H9 (cell line): ENCODE results near the gene CRISPLD2. TPM values are rescaled to one million over a fixed set of nuclear protein-coding genes. Genes with fewer than 3 reads are reported as not detected.

Source experiments
- DNase-seq: peaks from one replicate; pipeline ENCODE4 v3.0.0-alpha.2; 2017
- H2AFZ ChIP-seq: one replicate; pipeline ENCODE4 v1.6.1; 2013; ENCODE audit warnings: mild to moderate bottlenecking, low read length, control low read depth, moderate library complexity
- H2AK5ac ChIP-seq: 2 replicates; pipeline ENCODE4 v1.6.1; 2013; ENCODE audit warnings: low read length, control low read depth, mixed read lengths; ENCODE audit not compliant: insufficient read length
- H2BK120ac ChIP-seq: one replicate; pipeline ENCODE4 v1.6.1; 2013; ENCODE audit warnings: low read depth, mild to moderate bottlenecking, low read length, control low read depth, inconsistent platforms; ENCODE audit not compliant: poor library complexity, severe bottlenecking
- H2BK12ac ChIP-seq: 2 replicates; pipeline ENCODE4 v1.6.1; 2013; ENCODE audit warnings: low read length, control low read depth, mixed read lengths, low read depth; ENCODE audit not compliant: insufficient read length
- H2BK15ac ChIP-seq: 2 replicates; pipeline ENCODE4 v1.6.1; 2013; ENCODE audit warnings: low read depth, low read length, control low read depth
- H2BK20ac ChIP-seq: one replicate; pipeline ENCODE4 v1.6.1; 2013; ENCODE audit warnings: low read depth, mild to moderate bottlenecking, low read length, control low read depth, inconsistent platforms; ENCODE audit not compliant: poor library complexity, severe bottlenecking
- H2BK5ac ChIP-seq: 2 replicates; pipeline ENCODE4 v1.6.1; 2013; ENCODE audit warnings: low read length, control low read depth, mixed read lengths; ENCODE audit not compliant: insufficient read length
- H3K14ac ChIP-seq: 2 replicates; pipeline ENCODE4 v1.6.1; 2013; ENCODE audit warnings: low read length, control low read depth; ENCODE audit not compliant: insufficient read depth
- H3K18ac ChIP-seq: 2 replicates; pipeline ENCODE4 v1.6.1; 2013; ENCODE audit warnings: low read depth, mild to moderate bottlenecking, mixed read lengths, low read length, control low read depth; ENCODE audit not compliant: insufficient read length
- H3K23ac ChIP-seq: 2 replicates; pipeline ENCODE4 v1.6.1; 2013; ENCODE audit warnings: low read length, control low read depth, mixed read lengths, low read depth; ENCODE audit not compliant: insufficient read length
- H3K23me2 ChIP-seq: 2 replicates; pipeline ENCODE4 v1.6.1; 2013; ENCODE audit warnings: low read depth, mild to moderate bottlenecking, mixed read lengths, low read length, control low read depth; ENCODE audit not compliant: insufficient read length, poor library complexity, severe bottlenecking
- H3K27ac ChIP-seq: 2 replicates; pipeline ENCODE4 v1.5.1; 2013; ENCODE audit warnings: low read length, control low read depth, mixed read lengths, low read depth; ENCODE audit not compliant: insufficient read length
- H3K27me3 ChIP-seq: 2 replicates; pipeline ENCODE4 v1.6.1; 2013; ENCODE audit warnings: low read length, control low read depth, inconsistent platforms; ENCODE audit not compliant: insufficient read depth
- H3K4ac ChIP-seq: 2 replicates; pipeline ENCODE4 v1.6.1; 2013; ENCODE audit warnings: low read depth, mild to moderate bottlenecking, control low read depth, inconsistent platforms, low read length, moderate library complexity
- H3K4me1 ChIP-seq: 2 replicates; pipeline ENCODE4 v1.6.1; 2013; ENCODE audit warnings: low read length, control low read depth, inconsistent platforms; ENCODE audit not compliant: insufficient read depth
- H3K4me2 ChIP-seq: 2 replicates; pipeline ENCODE4 v1.6.1; 2013; ENCODE audit warnings: low read length, control low read depth, mixed read lengths; ENCODE audit not compliant: insufficient read length, insufficient read depth
- H3K56ac ChIP-seq: 2 replicates; pipeline ENCODE4 v1.6.1; 2013; ENCODE audit warnings: low read depth, mild to moderate bottlenecking, mixed read lengths, low read length, control low read depth; ENCODE audit not compliant: insufficient read length
- H3K79me1 ChIP-seq: 2 replicates; pipeline ENCODE4 v1.6.1; 2013; ENCODE audit warnings: low read depth, mild to moderate bottlenecking, moderate library complexity, low read length, control low read depth, inconsistent platforms; ENCODE audit not compliant: insufficient read depth, poor library complexity, severe bottlenecking
- H3K79me2 ChIP-seq: 2 replicates; pipeline ENCODE4 v1.6.1; 2013; ENCODE audit warnings: low read length, control low read depth, inconsistent platforms; ENCODE audit not compliant: insufficient read depth
- H3K9ac ChIP-seq: 2 replicates; pipeline ENCODE4 v1.6.1; 2013; ENCODE audit warnings: low read length, control low read depth, mixed read lengths; ENCODE audit not compliant: insufficient read length; ENCODE audit errors: extremely low read depth
- H3K9me3 ChIP-seq: one replicate; pipeline ENCODE4 v1.6.1; 2013; ENCODE audit warnings: low read depth, low read length, inconsistent platforms; ENCODE audit not compliant: control insufficient read depth
- H3T11ph ChIP-seq: one replicate; pipeline ENCODE4 v1.6.1; 2013; ENCODE audit warnings: mild to moderate bottlenecking, low read length, control low read depth, inconsistent platforms
- H4K20me1 ChIP-seq: one replicate; pipeline ENCODE4 v1.6.1; 2013; ENCODE audit not compliant: control insufficient read depth, insufficient read length, insufficient read depth
- H4K5ac ChIP-seq: 2 replicates; pipeline ENCODE4 v1.6.1; 2013; ENCODE audit warnings: low read depth, mild to moderate bottlenecking, mixed read lengths, low read length, control low read depth; ENCODE audit not compliant: insufficient read length
- H4K8ac ChIP-seq: replicated peaks from 2 replicates; pipeline ENCODE4 v1.6.1; 2013; ENCODE audit warnings: low read length, control low read depth, mixed read lengths, low read depth; ENCODE audit not compliant: insufficient read length
- H4K91ac ChIP-seq: 2 replicates; pipeline ENCODE4 v1.6.1; 2013; ENCODE audit warnings: low read depth, mild to moderate bottlenecking, moderate library complexity, mixed read lengths, low read length, control low read depth; ENCODE audit not compliant: insufficient read length
- H3K27ac Mint-ChIP-seq, 3 experiments: 2 replicates in 2 of 3; 3 replicates in 1 of 3; pipeline ENCODE4 v1.8.0; 2020 to 2021; ENCODE audit warnings: mixed read lengths in 3 of 3, mild to moderate bottlenecking in 1 of 3, moderate library complexity in 1 of 3
- H3K27me3 Mint-ChIP-seq: 2 replicates; pipeline ENCODE4 v1.8.0; 2021; ENCODE audit warnings: low read depth, mild to moderate bottlenecking, moderate library complexity, mixed read lengths
- H3K36me3 Mint-ChIP-seq, 3 experiments: 2 replicates in 2 of 3; 3 replicates in 1 of 3; pipeline ENCODE4 v1.8.0; 2020 to 2021; ENCODE audit warnings: low read depth in 3 of 3, mixed read lengths in 3 of 3; ENCODE audit not compliant: insufficient read depth in 1 of 3
- H3K4me1 Mint-ChIP-seq, 2 experiments: 2 replicates each; pipeline ENCODE4 v1.8.0; 2020; ENCODE audit warnings: mixed read lengths in 2 of 2
- H3K4me3 Mint-ChIP-seq, 2 experiments: 2 replicates in 1 of 2; 3 replicates in 1 of 2; pipeline ENCODE4 v1.8.0; 2020 to 2021; ENCODE audit warnings: mild to moderate bottlenecking in 2 of 2, mixed read lengths in 2 of 2, moderate library complexity in 1 of 2
- H3K9me3 Mint-ChIP-seq, 2 experiments: 2 replicates in 1 of 2; 3 replicates in 1 of 2; pipeline ENCODE4 v1.8.0; 2020; ENCODE audit warnings: mild to moderate bottlenecking in 2 of 2, mixed read lengths in 2 of 2, moderate library complexity in 1 of 2
- CTCF ChIP-seq: fragments of 200-600 bp; sonication (generic); conservative IDR thresholded peaks from 3 replicates; pipeline ENCODE4 v1.8.0; 2021; ENCODE audit warnings: antibody characterized with exemption, mild to moderate bottlenecking
- WGBS: extraction: QIAGEN DNeasy Blood & Tissue Kit; methylation state at CpG from one replicate; pipeline ENCODE4 v1.1.7; 2013; ENCODE audit warnings: missing lambda C conversion rate, low lambda C conversion rate, mixed read lengths; ENCODE audit not compliant: insufficient read length; ENCODE audit errors: extremely low coverage; 5-methylcytosine and 5-hydroxymethylcytosine counted together
- total RNA-seq: library from RNA; stranded (reverse); gene quantifications from 2 replicates; pipeline ENCODE4 v1.2.1, GENCODE V29; 2021

CRISPLD2 gene
- total RNA-seq, 1 experiment from 2014 or later = 2.3 TPM

- no peak overlapping the region for H2BK120ac ChIP-seq
- no peak overlapping the region for H4K8ac ChIP-seq
- H3K79me2 ChIP-seq = no peaks in the 10 kb centered on the region
- TF ChIP-seq CTCF = no peak
- H2BK12ac ChIP-seq = no peak overlapping the region
- Mint-ChIP-seq H3K4me1 (no peaks in the 10 kb centered on the region), H3K27ac (no peak overlapping the region), H3K9me3 (no peaks in the 10 kb centered on the region), H3K27me3 (no peaks in the 10 kb centered on the region), H3K4me3 (no peak overlapping the region), H3K36me3 (no peaks in the 10 kb centered on the region)
- DNase-seq = no peak
- H3K23me2 ChIP-seq = no peaks in the 10 kb centered on the region
- no peak overlapping the region for H2BK15ac ChIP-seq
- H3K27me3 ChIP-seq = no peaks in the 10 kb centered on the region
- H3K9ac ChIP-seq = no peak overlapping the region
- H3T11ph ChIP-seq = no peak overlapping the region
- no peak overlapping the region for H4K5ac ChIP-seq
- no peak overlapping the region for H2AK5ac ChIP-seq
- H3K79me1 ChIP-seq = no peaks in the 10 kb centered on the region
- H3K23ac ChIP-seq = no peak overlapping the region
- no CpG with 5 or more reads among the region's 22 CpGs for WGBS
- H2AFZ ChIP-seq = no peak overlapping the region
- no peak overlapping the region for H3K4ac ChIP-seq
- H3K9me3 ChIP-seq = no peaks in the 10 kb centered on the region
- H4K20me1 ChIP-seq = no peaks in the 10 kb centered on the region
- no peaks in the 10 kb centered on the region for H3K4me1 ChIP-seq
- no peak overlapping the region; the same call in 1 of the 2 replicates for H3K14ac ChIP-seq
- H4K91ac ChIP-seq = no peak overlapping the region
- H2BK20ac ChIP-seq = no peak overlapping the region
- no peak overlapping the region for H2BK5ac ChIP-seq
- H3K18ac ChIP-seq = no peak overlapping the region
- H3K27ac ChIP-seq = no peak overlapping the region
- no peak overlapping the region for H3K4me2 ChIP-seq
- H3K56ac ChIP-seq = no peak overlapping the region
Observed at GRCh38 chr16:84788920-84789391, 30.8 kb upstream of the CRISPLD2 start.
